Measurements from ENCODE around the gene MPI. TPM values are rescaled to one million over a fixed set of nuclear protein-coding genes. Genes with fewer than 3 reads are reported as not detected.

The MPI gene
- total RNA-seq, 6 experiments from 2014 or later: 32.3 to 43.0 (median 35.4) TPM

DNA sequence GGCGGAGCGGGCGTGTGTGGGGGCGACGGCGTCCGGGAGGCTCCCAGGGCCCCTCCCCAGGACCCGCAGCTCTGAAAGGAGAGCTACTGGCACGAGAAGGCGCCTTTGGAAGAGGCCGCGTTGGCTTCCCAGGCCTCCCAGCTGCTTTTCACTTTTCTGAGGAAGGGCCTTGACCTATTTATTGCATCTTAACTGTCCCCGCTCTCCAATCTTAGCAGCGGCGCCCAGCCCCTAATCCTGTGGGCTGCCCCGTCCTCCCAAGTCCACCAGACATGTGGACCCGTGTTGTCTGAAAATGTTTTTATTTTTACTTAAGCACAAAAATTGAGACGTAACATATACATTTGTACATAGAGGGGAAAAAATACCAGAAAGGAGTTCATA lies 46.4 kb upstream of the MPI start:
- Mint-ChIP-seq H3K4me3 (peak overlapping the region; percentile 77), H3K27me3 (ENCODE audit: insufficient read depth) (no peaks in the 10 kb centered on the region; the same call in 1 of the 2 replicates), H3K27ac (peak overlapping the region; percentile 81), H3K4me1 (ENCODE audit: low read depth) (peaks cover 17% of the 10 kb centered on the region; the same call in 1 of the 2 replicates), H3K9me3 (no peaks in the 10 kb centered on the region), H3K36me3 (ENCODE audit: low read depth) (peaks cover 7% of the 10 kb centered on the region; the same call in 1 of the 2 replicates)
- DNase-seq: no peak
- TF ChIP-seq, protein P1, sequence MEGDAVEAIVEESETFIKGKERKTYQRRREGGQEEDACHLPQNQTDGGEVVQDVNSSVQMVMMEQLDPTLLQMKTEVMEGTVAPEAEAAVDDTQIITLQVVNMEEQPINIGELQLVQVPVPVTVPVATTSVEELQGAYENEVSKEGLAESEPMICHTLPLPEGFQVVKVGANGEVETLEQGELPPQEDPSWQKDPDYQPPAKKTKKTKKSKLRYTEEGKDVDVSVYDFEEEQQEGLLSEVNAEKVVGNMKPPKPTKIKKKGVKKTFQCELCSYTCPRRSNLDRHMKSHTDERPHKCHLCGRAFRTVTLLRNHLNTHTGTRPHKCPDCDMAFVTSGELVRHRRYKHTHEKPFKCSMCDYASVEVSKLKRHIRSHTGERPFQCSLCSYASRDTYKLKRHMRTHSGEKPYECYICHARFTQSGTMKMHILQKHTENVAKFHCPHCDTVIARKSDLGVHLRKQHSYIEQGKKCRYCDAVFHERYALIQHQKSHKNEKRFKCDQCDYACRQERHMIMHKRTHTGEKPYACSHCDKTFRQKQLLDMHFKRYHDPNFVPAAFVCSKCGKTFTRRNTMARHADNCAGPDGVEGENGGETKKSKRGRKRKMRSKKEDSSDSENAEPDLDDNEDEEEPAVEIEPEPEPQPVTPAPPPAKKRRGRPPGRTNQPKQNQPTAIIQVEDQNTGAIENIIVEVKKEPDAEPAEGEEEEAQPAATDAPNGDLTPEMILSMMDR (IDR thresholded peaks at IDR 0.05): peak; percentile 70; the same call in 1 of the 2 replicates

DNA sequence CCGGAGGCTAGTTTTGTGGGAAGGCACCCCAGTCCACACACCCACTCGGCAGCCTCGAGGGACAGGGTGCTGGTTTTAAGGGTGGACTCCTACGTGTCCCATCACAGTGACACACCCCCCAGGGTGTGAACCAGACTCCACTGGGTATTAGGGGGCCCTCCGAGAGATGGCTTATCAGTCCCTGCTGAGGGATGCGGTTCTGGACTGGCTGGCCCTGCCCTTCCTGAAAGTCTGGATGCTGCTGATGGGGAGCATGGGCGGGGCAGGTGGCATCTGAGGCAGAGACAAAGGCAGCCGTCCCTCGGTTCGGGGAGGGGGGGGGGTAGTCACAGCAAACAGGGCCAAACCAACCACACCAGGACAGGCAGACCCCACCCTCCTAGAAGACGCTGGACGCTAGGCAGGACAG lies 45.9 kb upstream of the MPI start:
- Mint-ChIP-seq H3K27ac (no peak overlapping the region), H3K36me3 (ENCODE audit: low read depth) (peaks cover 10% of the 10 kb centered on the region; the same call in 1 of the 2 replicates), H3K4me3 (no peak overlapping the region; the same call in 1 of the 2 replicates), H3K4me1 (ENCODE audit: low read depth) (peaks cover 17% of the 10 kb centered on the region; the same call in 1 of the 2 replicates), H3K9me3 (no peaks in the 10 kb centered on the region), H3K27me3 (ENCODE audit: insufficient read depth) (no peaks in the 10 kb centered on the region; the same call in 1 of the 2 replicates)
- no peak for DNase-seq
- TF ChIP-seq, protein P1 (IDR thresholded peaks at IDR 0.05): no peak

DNA sequence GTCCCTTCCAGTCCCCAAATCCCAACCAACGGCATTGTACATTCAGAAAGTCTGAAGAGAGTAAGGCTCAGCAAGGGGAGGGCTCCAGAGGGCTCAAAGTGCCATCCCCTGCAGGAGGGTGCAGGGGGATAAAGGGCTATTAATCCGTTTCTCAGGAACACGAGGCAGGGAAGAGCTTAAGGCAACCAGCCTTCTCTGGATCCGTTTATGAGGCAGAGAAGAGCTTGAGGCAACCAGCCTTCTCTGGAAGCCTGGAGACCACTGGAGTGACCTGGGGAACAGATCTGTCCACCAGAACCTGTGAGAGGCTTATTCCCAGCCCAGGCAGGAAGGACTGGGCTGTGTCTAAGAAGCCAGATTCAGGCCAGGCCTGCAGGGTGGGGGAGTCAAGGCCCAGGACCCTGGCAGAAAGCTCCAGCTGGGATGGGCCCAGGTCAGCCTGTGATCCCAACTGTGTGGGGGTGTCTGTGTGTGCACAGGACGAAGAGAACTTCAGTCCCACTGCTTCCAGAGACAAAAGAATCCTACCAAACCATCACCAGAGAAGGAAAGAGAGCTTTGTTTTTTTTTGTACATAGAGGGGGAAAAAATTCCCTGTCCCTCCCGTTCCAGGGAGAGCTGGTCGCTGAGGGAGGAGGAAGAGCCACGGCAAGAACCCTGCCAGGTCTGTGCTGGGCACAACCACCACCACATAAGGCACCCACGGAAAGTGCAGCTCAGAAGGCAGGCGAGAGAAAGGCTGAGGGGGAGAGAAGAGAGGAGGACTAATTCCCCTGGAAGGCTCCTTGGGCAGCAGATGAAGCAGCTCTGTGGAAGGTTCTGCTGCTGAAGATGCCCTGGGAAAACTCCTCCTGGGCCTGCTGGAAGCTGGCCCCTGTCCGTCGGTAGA lies 45.3 kb upstream of the MPI start:
- Mint-ChIP-seq H3K27ac (no peak overlapping the region), H3K4me1 (ENCODE audit: low read depth) (peaks cover 17% of the 10 kb centered on the region; the same call in 1 of the 2 replicates), H3K36me3 (ENCODE audit: low read depth) (peaks cover 10% of the 10 kb centered on the region; the same call in 1 of the 2 replicates), H3K27me3 (ENCODE audit: insufficient read depth) (no peaks in the 10 kb centered on the region; the same call in 1 of the 2 replicates), H3K4me3 (no peak overlapping the region), H3K9me3 (no peaks in the 10 kb centered on the region)
- no peak for DNase-seq
- TF ChIP-seq, protein P1 (IDR thresholded peaks at IDR 0.05): no peak

DNA sequence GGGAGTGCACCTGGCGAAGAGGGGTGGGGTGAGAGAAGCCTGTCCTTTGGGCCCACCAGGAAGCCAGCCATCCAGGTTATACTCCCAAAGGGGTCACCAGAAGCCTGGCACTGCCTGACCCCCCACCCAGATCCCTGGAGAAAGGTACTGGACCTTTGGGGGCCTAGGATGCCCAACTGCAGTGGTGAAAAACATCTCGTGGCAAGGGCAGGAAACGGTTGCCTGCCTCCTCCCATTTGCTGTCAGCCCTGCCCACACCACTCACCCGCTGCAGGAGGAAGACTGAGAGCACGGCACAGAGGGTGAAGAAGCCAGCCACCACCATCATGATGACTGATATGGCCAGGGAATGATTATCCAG lies 44.7 kb upstream of the MPI start:
- no peak for DNase-seq
- Mint-ChIP-seq H3K36me3 (ENCODE audit: low read depth) (peaks cover 10% of the 10 kb centered on the region; the same call in 1 of the 2 replicates), H3K4me3 (no peak overlapping the region), H3K27me3 (ENCODE audit: insufficient read depth) (no peaks in the 10 kb centered on the region; the same call in 1 of the 2 replicates), H3K9me3 (no peaks in the 10 kb centered on the region), H3K27ac (no peak overlapping the region), H3K4me1 (ENCODE audit: low read depth) (peaks cover 17% of the 10 kb centered on the region; the same call in 1 of the 2 replicates)
- TF ChIP-seq, protein P1 (IDR thresholded peaks at IDR 0.05): no peak

DNA sequence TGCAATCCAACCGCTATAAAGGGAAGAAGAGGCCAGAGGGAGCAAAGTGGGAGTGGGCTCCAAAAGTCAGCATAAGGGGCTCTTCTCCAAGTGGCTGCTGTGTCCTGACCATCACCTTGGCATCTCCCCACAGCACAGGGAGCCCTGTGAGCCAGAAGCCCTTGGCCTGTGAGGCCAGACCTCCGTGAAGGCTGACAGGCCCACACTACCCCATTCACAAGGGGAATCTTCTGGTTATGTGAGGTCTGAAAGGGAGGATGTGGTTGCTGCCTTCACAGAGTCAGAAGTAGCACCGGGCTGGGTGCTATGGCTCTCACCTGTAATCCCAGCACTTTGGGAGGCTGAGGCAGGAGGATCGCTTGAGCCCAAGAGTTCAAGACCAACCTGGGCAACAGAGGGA lies 44.3 kb upstream of the MPI start:
- DNase-seq: no peak
- no peaks in the 10 kb centered on the region for H3K9me3 Mint-ChIP-seq
- no peaks in the 10 kb centered on the region; the same call in 1 of the 2 replicates for H3K27me3 Mint-ChIP-seq (ENCODE audit: insufficient read depth)
- TF ChIP-seq, protein P1 (IDR thresholded peaks at IDR 0.05): no peak
- no peak overlapping the region for H3K27ac Mint-ChIP-seq
- peaks cover 17% of the 10 kb centered on the region; the same call in 1 of the 2 replicates for H3K4me1 Mint-ChIP-seq (ENCODE audit: low read depth)
- no peak overlapping the region for H3K4me3 Mint-ChIP-seq
- H3K36me3 Mint-ChIP-seq (ENCODE audit: low read depth): peaks cover 10% of the 10 kb centered on the region; the same call in 1 of the 2 replicates
